HG03103 (cell line): Measurements from ENCODE around the gene ARL15.
"Not testable (repeated sequence)": the region's sequence is repeated elsewhere in the genome, so short reads cannot be mapped to it uniquely, and the experiment has no call there.

ENCODE experiments used
- ATAC-seq: cut with Tn5 transposase; IDR thresholded peaks from one replicate; pipeline ENCODE4 v1.9.1; 2021; ENCODE audit warnings: low read depth; ENCODE audit not compliant: unreplicated experiment

ARL15 gene

GRCh38 chr5:54001976-54002775 lies 308.2 kb downstream of the ARL15 start:
- ATAC-seq = no peak

GRCh38 chr5:54000011-54000410 lies 310.4 kb downstream of the ARL15 start:
- no peak for ATAC-seq

GRCh38 chr5:53997736-53998627 lies 312.4 kb downstream of the ARL15 start:
- no peak for ATAC-seq

GRCh38 chr5:53996008-53996407 lies 314.4 kb downstream of the ARL15 start:
- no peak for ATAC-seq

GRCh38 chr5:53994148-53994547 lies 316.2 kb downstream of the ARL15 start:
- no peak for ATAC-seq

- no peak for ATAC-seq
These were observed 318.4 kb downstream of the ARL15 start for GRCh38 chr5:53991942-53992341.

GRCh38 chr5:53987101-53987500 lies 323.3 kb downstream of the ARL15 start:
- ATAC-seq = no peak

GRCh38 chr5:53985796-53986195 lies 324.6 kb downstream of the ARL15 start:
- no peak for ATAC-seq

- no peak for ATAC-seq
These were observed 325.4 kb downstream of the ARL15 start for GRCh38 chr5:53984971-53985370.

- no peak for ATAC-seq
These were observed 326.6 kb downstream of the ARL15 start for GRCh38 chr5:53983568-53984460.

GRCh38 chr5:53982319-53982718 lies 328.1 kb downstream of the ARL15 start:
- not testable (repeated sequence) for ATAC-seq

- ATAC-seq = no peak
These were observed 330.3 kb downstream of the ARL15 start for GRCh38 chr5:53980061-53980460.

GRCh38 chr5:53974021-53974420 lies 336.4 kb downstream of the ARL15 start:
- ATAC-seq = no peak

GRCh38 chr5:53972314-53972713 lies 338.1 kb downstream of the ARL15 start:
- no peak for ATAC-seq

- no peak for ATAC-seq
These were observed 338.8 kb downstream of the ARL15 start for GRCh38 chr5:53971551-53971950.

GRCh38 chr5:53971131-53971530 lies 339.2 kb downstream of the ARL15 start:
- ATAC-seq = no peak

GRCh38 chr5:53970475-53970874 lies 339.9 kb downstream of the ARL15 start:
- no peak for ATAC-seq

GRCh38 chr5:53969176-53969730 lies 341.1 kb downstream of the ARL15 start:
- ATAC-seq = no peak

- no peak for ATAC-seq
These were observed 344.9 kb downstream of the ARL15 start for GRCh38 chr5:53965459-53965858.

- no peak for ATAC-seq
These were observed 346.4 kb downstream of the ARL15 start for GRCh38 chr5:53963958-53964357.
